Activated CD8-positive, alpha-beta memory T cell treated with anti-CD3 and anti-CD28 coated beads, Interleukin-2, amount 10 ng/mL, durations not matched to agents 7 days and 5 days (primary cell): ENCODE results near the gene HOXA2. TPM values are rescaled to one million over a fixed set of nuclear protein-coding genes. Genes with fewer than 3 reads are reported as not detected.
A peak's percentile ranks its signal among the peaks of the same experiment; 100 is the strongest.

Experiments used
- ATAC-seq: fragments of 150-1000 bp; cut with Tn5 transposase; one replicate; pipeline ENCODE4 v1.10.0; 2021; ENCODE audit warnings: moderate library complexity
- CTCF ChIA-PET: fragments of 350-600 bp; sonication (Branson Sonifier 250); formaldehyde crosslinking; loops from one replicate; lab custom pipeline; 2021; ENCODE audit warnings: antibody characterized with exemption; lab: Charles Lee
- DNase-seq: peaks from one replicate; pipeline ENCODE4 v3.0.0-alpha.2; 2020
- H3K27ac Mint-ChIP-seq: one replicate; pipeline ENCODE4 v1.8.0; 2021; ENCODE audit warnings: mild to moderate bottlenecking, mixed read lengths
- H3K27me3 Mint-ChIP-seq: one replicate; pipeline ENCODE4 v1.8.0; 2021; ENCODE audit warnings: mixed read lengths
- H3K36me3 Mint-ChIP-seq: one replicate; pipeline ENCODE4 v1.8.0; 2021; ENCODE audit warnings: mild to moderate bottlenecking, mixed read lengths
- H3K4me1 Mint-ChIP-seq: one replicate; pipeline ENCODE4 v1.8.0; 2021; ENCODE audit warnings: mixed read lengths
- H3K4me3 Mint-ChIP-seq: one replicate; pipeline ENCODE4 v1.8.0; 2021; ENCODE audit warnings: mild to moderate bottlenecking, moderate library complexity, mixed read lengths
- H3K9me3 Mint-ChIP-seq: one replicate; pipeline ENCODE4 v1.8.0; 2022; ENCODE audit warnings: low read depth, mixed read lengths
- total RNA-seq, 2 experiments: library from RNA; stranded (reverse); gene quantifications; one replicate each; pipeline ENCODE4 v1.2.3, GENCODE V29; 2021

The HOXA2 gene
- total RNA-seq, 2 experiments from 2014 or later, result not detected

- no peak for ATAC-seq
- peaks cover 31% of the 10 kb centered on the region for H3K4me1 Mint-ChIP-seq
Observed at GRCh38 chr7:27137640-27138315, 35.3 kb upstream of the HOXA2 start.

GRCh38 chr7:27134392-27134791 is 31.9 kb upstream of the HOXA2 start:
- CTCF ChIA-PET, result interaction anchor here (0.5 to 1.9 kb wide), 3 partner anchors 17 to 35 kb away, joined by 3 to 5 read pairs (median 3); no protein-coding TSS in a partner anchor
- ATAC-seq, result no peak

More at GRCh38 chr7:27137640-27138315, 35.3 kb upstream of the HOXA2 start:
- no peaks in the 10 kb centered on the region for H3K9me3 Mint-ChIP-seq
- H3K4me3 Mint-ChIP-seq, result no peak overlapping the region
- no peak for DNase-seq
- no peaks in the 10 kb centered on the region for H3K36me3 Mint-ChIP-seq
- CTCF ChIA-PET, result no interaction called here
- H3K27me3 Mint-ChIP-seq, result peaks cover 60% of the 10 kb centered on the region
- H3K27ac Mint-ChIP-seq, result no peak overlapping the region

DNA sequence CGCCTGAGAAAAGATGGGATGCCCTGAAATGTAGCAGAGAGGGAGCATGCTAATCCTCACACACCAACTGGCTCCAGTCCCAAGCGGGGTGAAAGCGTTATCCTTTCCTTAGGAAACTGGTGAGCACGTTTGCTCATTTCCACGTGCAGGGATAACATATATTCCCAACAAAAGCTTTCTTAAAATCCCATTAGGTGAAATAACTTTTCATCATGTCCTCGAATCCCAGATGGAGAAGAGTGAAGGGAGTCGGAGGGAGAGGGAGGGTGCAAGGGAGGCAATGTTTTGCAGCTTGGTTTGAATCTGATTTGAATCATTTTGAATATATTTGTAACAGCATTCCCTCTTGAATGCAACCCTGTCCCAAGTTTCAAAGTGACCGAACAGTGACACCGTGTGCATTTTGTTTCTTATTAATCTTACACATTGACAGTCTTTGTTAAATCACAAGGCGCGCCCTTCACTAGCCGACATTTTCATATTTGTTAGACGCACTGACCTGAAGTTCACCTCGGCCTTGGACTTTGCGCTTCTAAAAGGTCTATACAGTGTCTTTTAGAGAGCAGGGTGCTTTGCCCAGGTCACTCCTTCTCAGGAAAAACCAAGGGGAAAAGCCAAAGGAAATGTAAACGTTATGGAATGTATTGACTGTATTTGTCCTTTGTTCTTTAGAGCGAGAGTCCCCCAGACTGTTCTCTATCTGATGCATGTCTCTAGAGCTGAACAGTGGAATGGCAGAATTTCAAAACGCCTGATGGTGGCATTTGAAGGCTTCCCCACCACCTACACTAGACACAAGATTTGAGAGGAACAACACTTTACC is 31.1 kb upstream of the HOXA2 start:
- Mint-ChIP-seq H3K27me3 (peaks cover 81% of the 10 kb centered on the region), H3K36me3 (no peaks in the 10 kb centered on the region), H3K9me3 (no peaks in the 10 kb centered on the region), H3K4me3 (no peak overlapping the region), H3K27ac (no peak overlapping the region), H3K4me1 (peaks cover 33% of the 10 kb centered on the region)
- DNase-seq, result no peak
- CTCF ChIA-PET, result interaction anchor here (0.5 to 1.9 kb wide), 3 partner anchors 17 to 34 kb away, joined by 3 to 5 read pairs (median 3); no protein-coding TSS in a partner anchor
- ATAC-seq, result no peak

More at GRCh38 chr7:27134392-27134791, 31.9 kb upstream of the HOXA2 start:
- Mint-ChIP-seq H3K4me3 (no peak overlapping the region), H3K4me1 (peaks cover 33% of the 10 kb centered on the region), H3K27me3 (peaks cover 77% of the 10 kb centered on the region), H3K9me3 (no peaks in the 10 kb centered on the region), H3K36me3 (no peaks in the 10 kb centered on the region), H3K27ac (no peak overlapping the region)
- DNase-seq, result peak; percentile 51

GRCh38 chr7:27132978-27133377 is 30.5 kb upstream of the HOXA2 start:
- Mint-ChIP-seq H3K4me1 (peaks cover 33% of the 10 kb centered on the region), H3K9me3 (no peaks in the 10 kb centered on the region), H3K4me3 (no peak overlapping the region), H3K36me3 (no peaks in the 10 kb centered on the region), H3K27me3 (peaks cover 80% of the 10 kb centered on the region), H3K27ac (no peak overlapping the region)
- DNase-seq (no peak), ATAC-seq (no peak)
- CTCF ChIA-PET, result no interaction called here

- Mint-ChIP-seq H3K36me3 (no peaks in the 10 kb centered on the region), H3K9me3 (no peaks in the 10 kb centered on the region), H3K4me1 (peaks cover 33% of the 10 kb centered on the region), H3K27ac (no peak overlapping the region), H3K27me3 (peaks cover 80% of the 10 kb centered on the region), H3K4me3 (no peak overlapping the region)
- DNase-seq, result no peak
- CTCF ChIA-PET, result interaction anchor here (1.1 to 2.8 kb wide), 2 partner anchors 18 to 1281 kb away, joined by 3 to 18 read pairs; no protein-coding TSS in a partner anchor
- no peak for ATAC-seq
Observed at GRCh38 chr7:27132214-27132613, 29.7 kb upstream of the HOXA2 start.

- H3K27ac Mint-ChIP-seq, result no peak overlapping the region
Observed at GRCh38 chr7:27131390-27131819, 28.9 kb upstream of the HOXA2 start.

GRCh38 chr7:27130540-27131389 is 28.3 kb upstream of the HOXA2 start, which contains the start of gene HOXA4:
TSS of gene HOXA4 (minus strand) at chr7:27130757. CDS start at chr7:27130733, 24 bp downstream.
- Mint-ChIP-seq H3K4me3 (peak within 1 kb of the TSS; percentile 62), H3K27me3 (peaks cover 79% of the 10 kb centered on the region), H3K4me1 (peaks cover 28% of the 10 kb centered on the region), H3K9me3 (no peaks in the 10 kb centered on the region), H3K27ac (no peak within 1 kb of the TSS), H3K36me3 (no peaks in the 10 kb centered on the region)
- ATAC-seq (peak; percentile 96), DNase-seq (peak; percentile 84)
- CTCF ChIA-PET, result interaction anchor here (1.0 to 2.8 kb wide), 7 partner anchors 19 to 1279 kb away, joined by 3 to 18 read pairs (median 4); partner anchors contain the start of gene HIBADH

More at GRCh38 chr7:27131390-27131819, 28.9 kb upstream of the HOXA2 start:
- peaks cover 33% of the 10 kb centered on the region for H3K4me1 Mint-ChIP-seq
- peaks cover 80% of the 10 kb centered on the region for H3K27me3 Mint-ChIP-seq
- no peaks in the 10 kb centered on the region for H3K9me3 Mint-ChIP-seq
- peak overlapping the region; percentile 62 for H3K4me3 Mint-ChIP-seq
- CTCF ChIA-PET, result interaction anchor here (1.1 to 2.8 kb wide), 5 partner anchors 18 to 1280 kb away, joined by 3 to 18 read pairs (median 4); no protein-coding TSS in a partner anchor
- DNase-seq (no peak), ATAC-seq (no peak)
- no peaks in the 10 kb centered on the region for H3K36me3 Mint-ChIP-seq

GRCh38 chr7:27129729-27130539 is 27.5 kb upstream of the HOXA2 start:
- Mint-ChIP-seq H3K27me3 (peaks cover 73% of the 10 kb centered on the region), H3K27ac (no peak overlapping the region), H3K4me1 (peaks cover 20% of the 10 kb centered on the region), H3K36me3 (no peaks in the 10 kb centered on the region), H3K4me3 (no peak overlapping the region), H3K9me3 (no peaks in the 10 kb centered on the region)
- CTCF ChIA-PET, result interaction anchor here (1.0 to 2.8 kb wide), 5 partner anchors 20 to 533 kb away, joined by 3 to 18 read pairs (median 5); partner anchors contain the start of gene HIBADH
- DNase-seq, result no peak
- peak; percentile 52 for ATAC-seq

GRCh38 chr7:27128776-27129728 is 26.6 kb upstream of the HOXA2 start:
- CTCF ChIA-PET, result interaction anchor here (1.2 to 2.8 kb wide), 2 partner anchors 21 to 30 kb away, joined by 3 to 18 read pairs; no protein-coding TSS in a partner anchor
- no peaks in the 10 kb centered on the region for H3K36me3 Mint-ChIP-seq

DNA sequence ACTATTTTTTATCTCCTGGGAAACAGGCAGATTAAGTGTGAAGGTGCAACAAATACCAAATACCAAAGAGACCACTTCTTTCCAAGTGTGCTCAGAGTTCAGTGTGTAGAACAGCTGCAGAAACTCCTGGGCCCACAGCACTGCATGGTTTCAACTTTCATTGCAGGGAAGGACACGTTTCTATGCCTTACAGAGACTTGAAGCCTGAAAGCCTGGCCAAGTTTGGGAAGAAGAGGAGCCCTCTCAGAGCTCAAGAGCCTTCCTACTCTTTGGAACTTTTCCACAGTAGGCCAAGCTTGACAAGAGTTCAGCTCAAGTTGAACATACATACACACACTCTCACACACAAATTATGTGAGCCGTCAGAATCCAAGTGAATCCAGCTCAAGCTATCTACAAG is 25.6 kb upstream of the HOXA2 start:
- H3K9me3 Mint-ChIP-seq, result no peaks in the 10 kb centered on the region
- no peak for DNase-seq
- no peak for ATAC-seq
- H3K36me3 Mint-ChIP-seq, result no peaks in the 10 kb centered on the region
- no peak overlapping the region for H3K27ac Mint-ChIP-seq
- CTCF ChIA-PET, result interaction anchor here (1.2 kb wide), 1 partner anchor 31 kb away, joined by 3 read pairs; no protein-coding TSS in a partner anchor
- no peak overlapping the region for H3K4me3 Mint-ChIP-seq
- H3K27me3 Mint-ChIP-seq, result peaks cover 56% of the 10 kb centered on the region
- H3K4me1 Mint-ChIP-seq, result peaks cover 2% of the 10 kb centered on the region

More at GRCh38 chr7:27128776-27129728, 26.6 kb upstream of the HOXA2 start:
- Mint-ChIP-seq H3K4me1 (peaks cover 11% of the 10 kb centered on the region), H3K9me3 (no peaks in the 10 kb centered on the region), H3K27ac (no peak overlapping the region), H3K4me3 (no peak overlapping the region), H3K27me3 (peaks cover 66% of the 10 kb centered on the region)
- DNase-seq (no peak), ATAC-seq (no peak)
